Activated gamma-delta T cell (primary cell): ENCODE results near the gene MUC4.

Experiments used
- DNase-seq: peaks from one replicate; lab custom pipeline; 2025; lab: John Stamatoyannopoulos, UW

Gene MUC4

DNA sequence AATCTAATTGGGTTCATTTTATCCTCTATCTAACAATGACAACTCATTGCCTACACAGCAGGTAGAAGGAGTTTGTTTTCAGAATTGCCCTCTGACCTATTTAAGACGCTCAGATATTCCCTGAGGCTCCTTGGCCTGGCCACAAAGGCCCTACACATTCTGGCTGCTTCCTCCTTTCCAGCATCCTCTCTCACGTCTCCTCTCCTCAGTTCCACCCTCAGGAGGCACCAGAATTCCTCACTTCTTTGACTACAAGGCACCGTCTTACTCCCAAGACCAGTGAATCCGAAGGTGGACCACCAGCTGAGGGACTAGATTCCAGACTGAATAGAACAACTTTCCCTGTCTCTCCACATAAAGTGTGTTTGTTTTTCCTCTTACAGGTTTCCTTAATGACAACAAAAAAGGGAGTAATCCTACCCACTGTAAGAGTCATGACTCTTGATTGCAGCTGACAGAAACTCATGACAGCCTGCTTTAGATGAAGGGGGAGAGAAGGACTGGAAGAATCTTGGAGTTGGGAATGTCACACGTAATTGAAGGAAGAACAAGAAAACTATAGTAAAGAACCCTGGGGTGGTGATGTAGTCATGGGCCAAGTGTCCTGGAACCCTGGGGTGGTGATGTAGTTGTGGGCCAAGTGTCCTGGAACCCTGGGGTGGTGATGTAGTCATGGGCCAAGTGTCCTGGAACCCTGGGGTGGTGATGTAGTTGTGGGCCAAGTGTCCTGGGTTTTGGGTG is 112.9 kb downstream of the MUC4 start:
- DNase-seq: no peak

GRCh38 chr3:195698325-195698646 is 113.4 kb downstream of the MUC4 start:
- no peak for DNase-seq

DNA sequence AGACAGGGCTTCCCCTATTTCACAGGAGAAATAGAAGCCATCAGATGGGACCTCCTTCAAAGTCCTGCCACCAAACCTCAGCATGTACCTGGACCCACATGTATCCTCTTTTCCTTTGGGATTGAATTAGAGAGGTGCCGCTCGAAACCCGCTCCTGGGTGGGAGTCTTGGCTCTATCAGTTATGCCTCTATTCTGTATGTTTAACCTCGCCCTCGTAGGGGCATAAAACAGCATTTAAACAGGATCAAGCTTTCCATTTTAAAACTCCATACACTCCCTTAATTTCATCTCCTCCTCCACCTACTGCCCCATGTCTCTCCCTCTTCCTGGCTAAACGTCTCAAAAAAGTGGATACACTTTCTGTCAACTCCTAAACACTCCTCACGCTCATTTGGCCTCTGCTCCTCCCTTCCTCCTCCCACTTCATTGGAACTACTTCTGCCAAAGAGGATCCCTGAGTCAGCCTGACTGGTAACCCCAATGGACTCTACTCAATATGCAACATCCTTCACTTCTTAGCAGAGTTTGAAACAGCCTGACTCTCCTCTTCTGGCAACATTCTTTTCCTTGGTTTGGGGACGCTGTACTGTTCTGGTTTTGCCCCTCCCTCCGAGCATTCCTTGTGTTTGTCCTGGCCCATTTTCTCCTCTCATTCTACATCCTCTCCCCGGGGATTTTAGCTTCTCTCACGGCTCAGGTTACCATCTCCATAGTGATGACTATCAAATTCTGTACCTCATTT is 114.0 kb downstream of the MUC4 start:
- no peak for DNase-seq
